ENCODE results near the gene SLC13A4. TPM values are rescaled to one million over a fixed set of nuclear protein-coding genes. Genes with fewer than 3 reads are reported as not detected.

Gene SLC13A4
- total RNA-seq, 1 experiment from 2014 or later, result not detected

- TF ChIP-seq CTCF (conservative IDR thresholded peaks at IDR 0.05; ENCODE audit: low read depth, low read length), result no peak
- TF ChIP-seq EZH2 (IDR thresholded peaks at IDR 0.05; ENCODE audit: borderline replicate concordance, low read depth, low read length, poor library complexity, severe bottlenecking), result no peak
- no TSS peak for BruUV-seq (replicated peaks)
- H3K27me3 ChIP-seq (replicated peaks; ENCODE audit: insufficient read depth, low read depth, low read length, poor library complexity), result peaks cover 20% of the 10 kb centered on the region
- ChIA-PET CTCF (no interaction called here), POLR2A (ENCODE audit: low non-redundant PET) (no interaction called here)
- H3K4me3 ChIP-seq (ENCODE audit: low read depth, low read length, poor library complexity, severe bottlenecking), result no peak overlapping the region
- no peak overlapping the region for H3K27ac ChIP-seq (ENCODE audit: low read depth, low read length, poor library complexity, severe bottlenecking)
- DNase-seq (ENCODE audit: low spot score), result no peak
- no peaks in the 10 kb centered on the region for H3K4me1 ChIP-seq (ENCODE audit: insufficient read depth, low read length, poor library complexity, severe bottlenecking)
- no peaks in the 10 kb centered on the region for H3K9me3 ChIP-seq (ENCODE audit: low read depth, low read length, poor library complexity, severe bottlenecking)
- intact Hi-C loops (cut with micrococcal nuclease; ENCODE audit: unreplicated experiment), result no loop called here
- H3K36me3 ChIP-seq (ENCODE audit: insufficient read depth, low read length, poor library complexity, severe bottlenecking), result no peaks in the 10 kb centered on the region
These were observed 27.4 kb upstream of the SLC13A4 start for GRCh38 chr7:135755351-135755753.

- Histone ChIP-seq H3K9me3 (ENCODE audit: low read depth, low read length, poor library complexity, severe bottlenecking) (no peaks in the 10 kb centered on the region), H3K27me3 (replicated peaks; ENCODE audit: insufficient read depth, low read depth, low read length, poor library complexity) (peaks cover 28% of the 10 kb centered on the region), H3K4me3 (ENCODE audit: low read depth, low read length, poor library complexity, severe bottlenecking) (no peak overlapping the region), H3K36me3 (ENCODE audit: insufficient read depth, low read length, poor library complexity, severe bottlenecking) (no peaks in the 10 kb centered on the region), H3K4me1 (ENCODE audit: insufficient read depth, low read length, poor library complexity, severe bottlenecking) (no peaks in the 10 kb centered on the region), H3K27ac (ENCODE audit: low read depth, low read length, poor library complexity, severe bottlenecking) (no peak overlapping the region)
- POLR2A ChIA-PET (ENCODE audit: low non-redundant PET), result no interaction called here
- no TSS peak for BruUV-seq (replicated peaks)
- intact Hi-C loops (cut with micrococcal nuclease; ENCODE audit: unreplicated experiment), result no loop called here
- no peak for DNase-seq (ENCODE audit: low spot score)
- CTCF ChIA-PET, result no interaction called here
- no peak for TF ChIP-seq CTCF (conservative IDR thresholded peaks at IDR 0.05; ENCODE audit: low read depth, low read length)
- TF ChIP-seq EZH2 (IDR thresholded peaks at IDR 0.05; ENCODE audit: borderline replicate concordance, low read depth, low read length, poor library complexity, severe bottlenecking), result no peak
These were observed 25.8 kb upstream of the SLC13A4 start for GRCh38 chr7:135753616-135754413.

- intact Hi-C loops (cut with micrococcal nuclease; ENCODE audit: unreplicated experiment), result no loop called here
- no peaks in the 10 kb centered on the region for H3K4me1 ChIP-seq (ENCODE audit: insufficient read depth, low read length, poor library complexity, severe bottlenecking)
- H3K9me3 ChIP-seq (ENCODE audit: low read depth, low read length, poor library complexity, severe bottlenecking), result no peaks in the 10 kb centered on the region
- H3K4me3 ChIP-seq (ENCODE audit: low read depth, low read length, poor library complexity, severe bottlenecking), result no peak within 1 kb of the TSS
- BruUV-seq (replicated peaks), result no TSS peak
- CTCF ChIA-PET, result no interaction called here
- H3K27me3 ChIP-seq (replicated peaks; ENCODE audit: insufficient read depth, low read depth, low read length, poor library complexity), result peaks cover 38% of the 10 kb centered on the region
- POLR2A ChIA-PET (ENCODE audit: low non-redundant PET), result no interaction called here
- no peak for DNase-seq (ENCODE audit: low spot score)
- TF ChIP-seq EZH2 (IDR thresholded peaks at IDR 0.05; ENCODE audit: borderline replicate concordance, low read depth, low read length, poor library complexity, severe bottlenecking), result no peak
- no peak for TF ChIP-seq CTCF (conservative IDR thresholded peaks at IDR 0.05; ENCODE audit: low read depth, low read length)
- no peaks in the 10 kb centered on the region for H3K36me3 ChIP-seq (ENCODE audit: insufficient read depth, low read length, poor library complexity, severe bottlenecking)
- no peak within 1 kb of the TSS for H3K27ac ChIP-seq (ENCODE audit: low read depth, low read length, poor library complexity, severe bottlenecking)
These were observed 20.8 kb upstream of the SLC13A4 start, which contains the start of gene FAM180A for GRCh38 chr7:135748770-135749169. TSS of gene FAM180A (minus strand) at chr7:135748813. CDS start at chr7:135748580, 233 bp downstream.
